ENCODE results near the gene ZBTB44.
A peak's percentile ranks its signal among the peaks of the same experiment; 100 is the strongest.
"Not testable (repeated sequence)": the region's sequence is repeated elsewhere in the genome, so short reads cannot be mapped to it uniquely, and the experiment has no call there.

ZBTB44 gene
- 165 to 175 reads per million in 2 donors for total RNA-seq

GRCh38 chr11:130314750-130315285 lies at the start of gene ZBTB44:
Gene ZBTB44, minus strand, starts transcription at chr11:130314917. Its CDS starts 53,044 bp downstream, at chr11:130261873.
- peak; percentile 83 for DNase-seq

GRCh38 chr11:130359419-130359818 lies 44.7 kb upstream of the ZBTB44 start:
- no peak for DNase-seq

DNA sequence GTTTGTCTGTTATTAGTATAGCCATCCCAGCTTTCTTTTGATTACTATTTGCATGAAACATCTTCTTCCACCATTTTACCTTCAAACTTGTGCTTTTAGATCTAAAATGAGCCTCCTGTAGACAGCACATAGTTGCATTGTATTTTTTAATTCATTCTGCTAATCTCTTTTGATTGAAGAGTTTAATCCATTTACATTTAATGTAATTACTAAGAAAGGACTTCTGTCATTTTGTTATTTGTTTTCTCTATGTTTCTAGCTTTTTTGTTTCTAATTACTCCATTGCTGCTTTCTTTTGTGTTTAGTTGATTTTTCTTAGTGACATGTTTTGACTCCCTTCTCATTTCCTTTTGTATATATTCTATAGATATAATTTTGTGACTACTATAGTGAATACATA lies 43.7 kb upstream of the ZBTB44 start:
- DNase-seq, result no peak

GRCh38 chr11:130347261-130347660 lies 32.5 kb upstream of the ZBTB44 start:
- DNase-seq, result no peak

DNA sequence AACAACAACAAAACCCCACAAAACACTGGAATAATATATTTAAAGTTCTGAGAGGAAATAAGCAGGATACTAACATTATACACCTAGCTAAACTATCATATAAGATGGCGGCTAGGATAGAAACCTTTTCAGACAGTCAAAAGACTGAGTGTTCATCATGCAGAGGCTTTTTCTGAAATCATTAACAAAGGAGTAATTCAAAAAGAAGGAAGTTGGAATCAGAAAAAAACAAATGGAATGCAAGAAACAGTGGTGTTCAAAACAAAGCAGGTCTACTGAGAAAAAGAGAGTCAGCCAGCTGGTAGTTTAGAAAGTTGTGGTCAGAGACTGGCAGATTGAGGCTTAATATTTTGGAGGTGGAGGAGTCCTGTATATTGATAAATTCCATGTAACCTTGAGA lies 30.1 kb upstream of the ZBTB44 start:
- no peak for DNase-seq

GRCh38 chr11:130340671-130341319 lies 26.1 kb upstream of the ZBTB44 start:
- DNase-seq, result no peak

- no peak for DNase-seq
Measured at GRCh38 chr11:130338667-130339066, 23.9 kb upstream of the ZBTB44 start.

DNA sequence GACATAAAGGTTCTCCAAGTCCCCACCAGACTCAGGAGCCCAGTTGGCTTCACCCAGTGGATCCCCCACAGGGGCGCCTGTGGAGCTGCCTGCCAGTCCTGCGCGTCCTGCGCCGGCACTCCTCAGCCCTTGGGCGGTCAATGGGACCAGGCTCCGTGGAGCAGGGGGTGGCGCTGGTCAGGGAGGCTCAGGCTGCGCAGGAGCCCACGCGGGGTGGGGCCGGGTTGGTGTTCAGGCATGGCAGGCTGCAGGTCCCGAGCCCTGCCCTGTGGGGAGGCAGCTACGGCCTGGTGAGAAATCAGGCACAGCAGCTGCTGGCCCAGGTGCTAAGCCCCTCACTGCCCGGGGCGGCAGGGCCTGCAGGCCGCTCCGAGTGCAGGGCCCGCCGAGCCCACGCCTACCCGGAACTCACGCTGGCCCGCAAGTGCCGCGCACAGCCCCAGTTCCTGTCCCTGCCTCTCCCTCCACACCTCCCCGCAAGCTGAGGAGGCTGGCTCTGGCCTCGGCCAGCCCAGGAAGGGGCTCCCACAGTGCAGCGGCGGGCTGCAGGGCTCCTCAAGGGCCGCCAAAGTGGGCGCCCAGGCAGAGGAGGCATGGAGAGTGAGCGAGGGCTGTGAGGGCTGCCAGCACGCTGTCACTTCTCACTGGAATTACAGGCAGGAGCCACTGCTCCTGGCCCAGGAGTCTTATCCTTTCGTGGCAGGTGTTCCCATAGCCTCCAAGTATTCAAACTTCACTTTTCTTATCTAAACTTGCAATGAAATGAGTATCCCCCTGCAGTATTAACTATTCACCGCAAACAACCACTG lies 22.8 kb upstream of the ZBTB44 start:
- DNase-seq, result no peak

- DNase-seq, result not testable (repeated sequence)
Measured at GRCh38 chr11:130331397-130331796, 16.7 kb upstream of the ZBTB44 start.

- no peak for DNase-seq
Measured at GRCh38 chr11:130330101-130330684, 15.5 kb upstream of the ZBTB44 start.

DNA sequence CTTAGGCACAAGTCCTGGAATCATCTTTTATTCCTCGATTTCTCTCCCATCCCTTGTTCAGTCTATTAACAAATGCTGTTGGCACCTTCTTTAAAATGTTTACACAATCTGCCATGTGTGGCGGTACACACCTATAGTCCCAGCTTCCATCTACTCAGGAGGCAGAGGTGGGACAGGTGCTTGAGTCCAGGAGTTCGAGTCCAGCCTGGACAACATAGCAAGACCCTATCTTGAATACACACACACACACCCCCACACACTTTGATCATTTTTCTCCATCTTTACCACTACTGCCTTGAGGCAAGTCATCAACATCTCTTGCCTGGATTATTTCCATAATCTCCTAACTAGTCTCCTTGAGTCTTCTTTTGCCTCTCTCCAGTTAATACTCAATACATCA lies 13.7 kb upstream of the ZBTB44 start:
- DNase-seq, result no peak

GRCh38 chr11:130327716-130328115 lies 13.0 kb upstream of the ZBTB44 start:
- no peak for DNase-seq

- no peak for DNase-seq
Measured at GRCh38 chr11:130325691-130326090, 11.0 kb upstream of the ZBTB44 start.

DNA sequence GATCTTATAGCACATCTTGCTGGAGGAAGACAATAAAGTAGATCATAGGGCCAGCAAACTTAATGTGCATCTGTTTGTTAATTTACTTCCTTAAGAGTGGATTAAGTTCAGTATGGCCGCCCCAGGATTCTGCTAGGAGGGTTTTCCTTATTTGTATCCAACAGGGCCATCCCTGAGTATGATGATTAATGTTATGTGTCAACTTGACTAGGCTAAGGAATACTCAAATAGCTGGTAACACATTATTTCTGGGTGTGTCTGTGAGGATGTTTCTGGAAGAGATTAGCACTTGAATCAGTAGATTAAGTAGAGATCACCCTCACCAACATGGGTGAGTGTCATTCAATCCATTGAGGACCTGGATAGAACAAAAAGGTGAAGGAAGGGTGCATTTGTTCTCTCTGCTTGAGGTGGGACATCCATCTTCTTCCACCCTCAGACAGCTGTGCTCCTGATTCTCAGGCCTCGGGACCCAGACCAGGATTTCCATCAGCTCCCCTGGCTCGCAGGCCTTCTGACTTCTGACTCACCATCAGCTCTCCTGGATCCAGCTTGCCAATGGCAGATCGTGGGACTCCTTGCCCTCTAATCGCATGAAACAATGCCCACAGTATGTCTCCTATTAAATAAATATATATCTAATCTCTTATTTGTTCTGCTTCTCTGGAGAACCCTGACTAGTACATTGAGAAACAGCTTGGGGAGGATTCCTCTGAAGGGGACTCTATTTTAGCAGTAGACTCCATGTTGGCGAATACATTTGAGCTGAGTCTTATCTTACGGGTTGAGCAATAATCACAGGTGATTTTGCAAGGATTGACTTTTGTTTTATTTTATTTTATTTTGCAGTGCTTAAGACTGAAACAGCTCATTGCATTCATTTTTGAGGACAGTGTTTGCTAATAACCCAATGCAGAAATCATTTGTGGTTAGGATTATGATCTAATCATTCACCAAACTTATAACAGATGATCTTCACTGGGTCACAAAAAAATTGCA lies 9.0 kb upstream of the ZBTB44 start:
- DNase-seq, result no peak

DNA sequence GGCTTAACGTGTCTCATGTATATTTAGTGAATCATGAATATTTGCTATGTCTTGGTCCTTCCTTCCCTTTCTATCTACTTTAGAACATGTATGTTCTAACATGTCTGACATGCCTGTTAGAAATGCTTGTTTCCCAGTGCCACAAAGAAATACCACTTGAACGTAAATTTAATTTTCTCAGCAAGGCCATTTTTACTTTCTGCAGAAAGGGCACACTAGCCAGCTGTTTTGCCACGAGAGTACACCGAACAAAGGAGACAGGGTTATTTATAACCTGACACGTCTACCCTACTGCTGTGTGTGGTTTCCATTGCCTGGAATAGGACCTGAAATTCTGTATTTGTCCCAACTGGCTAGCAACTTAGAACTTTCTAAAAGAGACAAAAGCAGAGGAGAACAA lies 7.4 kb upstream of the ZBTB44 start:
- DNase-seq, result no peak

- DNase-seq, result no peak
Measured at GRCh38 chr11:130318031-130318673, 3.4 kb upstream of the ZBTB44 start.

DNA sequence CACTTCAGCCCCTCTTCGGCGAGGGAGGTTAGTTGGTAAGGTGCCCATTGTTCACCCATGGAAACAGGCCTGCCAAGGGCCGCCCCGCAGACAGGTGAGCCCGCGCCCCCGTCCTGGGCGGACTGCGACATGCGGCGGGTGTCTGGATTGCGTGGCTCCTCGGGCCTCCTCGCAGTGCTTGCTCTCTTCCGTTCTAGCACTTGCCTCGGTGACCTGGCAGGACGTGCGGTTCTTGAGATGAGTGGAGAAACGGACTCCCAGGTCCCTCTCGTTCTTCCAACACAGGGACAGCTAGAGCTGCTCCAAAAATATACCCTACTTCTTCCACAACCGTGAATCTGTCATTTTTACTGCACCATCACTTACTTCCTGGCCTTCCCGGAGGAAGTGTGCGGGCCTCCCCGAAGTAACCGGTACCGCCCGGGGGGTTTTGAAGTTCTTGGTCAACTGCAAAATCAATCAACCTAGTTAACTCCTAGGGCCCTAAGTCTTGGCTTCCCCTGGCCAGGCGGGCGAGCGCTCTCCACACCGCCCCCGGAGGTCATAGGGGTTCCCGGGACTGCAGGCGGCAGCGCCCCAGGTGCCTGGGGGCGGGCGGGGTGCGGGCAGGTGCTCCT lies 745 bp upstream of the ZBTB44 start:
- DNase-seq, result peak; percentile 25

GRCh38 chr11:130314184-130314749 lies 450 bp downstream of the ZBTB44 start:
- peak; percentile 68 for DNase-seq

GRCh38 chr11:130313383-130314183 lies 1.1 kb downstream of the ZBTB44 start:
- no peak for DNase-seq

DNA sequence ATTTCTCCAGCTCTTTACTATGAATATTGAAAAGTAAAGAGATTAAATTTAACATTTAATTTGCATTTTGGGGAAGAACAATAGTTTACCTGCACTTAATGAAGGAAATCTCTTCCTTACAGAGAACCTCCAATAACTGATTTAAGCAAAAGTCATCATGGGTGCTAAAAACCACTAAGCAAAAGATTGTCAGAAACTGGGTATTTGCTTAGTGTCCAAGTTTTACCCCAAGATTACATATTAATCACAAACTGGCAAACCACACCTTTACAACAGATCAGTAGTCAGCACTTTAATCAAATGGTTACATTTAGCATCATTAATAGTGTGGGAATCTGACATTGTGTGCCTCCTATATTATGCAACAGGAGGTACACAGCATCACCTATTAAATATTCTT lies 2.7 kb downstream of the ZBTB44 start:
- no peak for DNase-seq

Data from activated gamma-delta T cell (primary cell).